Stomach (tissue), 9 donors: ENCODE data around the gene BPTF. TPM values are rescaled to one million over a fixed set of nuclear protein-coding genes. Genes with fewer than 3 reads are reported as not detected.

Experiments used
- DNase-seq, 2 donors: peaks; one replicate each; pipeline versions ENCODE4 v3.0.0 to v3.0.0-alpha.2; 2013 to 2019
- H3K27ac ChIP-seq, 5 donors: fragments of 200-600 bp in 4 of 5; sonication (generic) in 4 of 5; one replicate each; pipeline ENCODE4 v1.5.1; 2013 to 2019; ENCODE audit warnings: mild to moderate bottlenecking in 1 of 5, moderate library complexity in 1 of 5
- H3K27me3 ChIP-seq, 3 donors: fragments of 200-600 bp; sonication (generic); one replicate each; pipeline ENCODE4 v1.5.1; 2017 to 2019; ENCODE audit warnings: mixed run types in 1 of 3
- H3K36me3 ChIP-seq, 4 donors: fragments of 200-600 bp; sonication (generic); 1 replicate in 3 of 4; 2 replicates in 1 of 4; pipeline ENCODE4 v1.5.1; 2016 to 2019
- H3K4me1 ChIP-seq, 4 donors: fragments of 200-600 bp; sonication (generic); one replicate each; pipeline ENCODE4 v1.5.1; 2016 to 2019
- H3K4me3 ChIP-seq, 4 donors: fragments of 200-600 bp; sonication (generic) in 3 of 4; one replicate each; pipeline ENCODE4 v1.5.1; 2016 to 2019; ENCODE audit warnings: mild to moderate bottlenecking in 1 of 4
- H3K9me3 ChIP-seq, 4 donors: fragments of 200-600 bp; sonication (generic); one replicate each; pipeline ENCODE4 v1.5.1; 2016 to 2019
- CTCF ChIP-seq, 7 experiments: fragments of 450-650 bp in 4 of 7; fragments of 200-600 bp in 3 of 7; sonication (generic) in 3 of 7; IDR thresholded peaks; one replicate each; pipeline ENCODE4 v1.5.1; 2016 to 2019; ENCODE audit warnings: antibody characterized with exemption in 7 of 7, control low read depth in 2 of 7, mild to moderate bottlenecking in 1 of 7
- EP300 ChIP-seq: sonication (generic); formaldehyde crosslinking; IDR thresholded peaks from one replicate; pipeline ENCODE4 v1.6.1; 2017; ENCODE audit warnings: antibody characterized with exemption
- POLR2A ChIP-seq, 4 donors: fragments of 450-650 bp; IDR thresholded peaks; one replicate each; pipeline ENCODE4 v1.6.1; 2016; ENCODE audit warnings: antibody characterized with exemption in 4 of 4, control low read depth in 2 of 4, mild to moderate bottlenecking in 1 of 4, moderate library complexity in 1 of 4
- POLR2AphosphoS5 ChIP-seq, 3 donors: sonication (generic); formaldehyde crosslinking; IDR thresholded peaks; one replicate each; pipeline ENCODE4 v1.6.1; 2016; ENCODE audit warnings: antibody characterized with exemption in 3 of 3
- WGBS, 5 donors: extraction: QIAGEN DNeasy Blood & Tissue Kit in 3 of 5; methylation state at CpG; one replicate each; pipeline versions ENCODE4 v1.1.5 to v1.1.7; 2013 to 2018; 5-methylcytosine and 5-hydroxymethylcytosine counted together
- intact Hi-C: fragments of 100-400 bp; cut with DNase I; formaldehyde crosslinking; loops from one replicate; pipeline ENCODE4 v1.15.1; 2023; ENCODE audit warnings: low total_unique reads
- polyA plus RNA-seq, 3 donors: library from polyadenylated mRNA; stranded (reverse); fragments of 200-250 nt; gene quantifications; one replicate each; pipeline ENCODE4 v1.2.3, GENCODE V29; 2013
- total RNA-seq, 5 donors: library from RNA; depleted of rRNA; stranded (reverse); fragments of >200 nt; gene quantifications; one replicate each; pipeline versions ENCODE4 v1.1.0 to v1.2.3, GENCODE V29; 2014 to 2016
- donor health status: healthy with polysubstance abuse.
- donor health status: Bipolar disorder and iron deficiency.
- donor health status: healthy.

BPTF gene
- total and polyA plus RNA-seq, 8 donors: 8.6 to 122 (median 49.9) TPM

GRCh38 chr17:67862614-67863217 is 37.4 kb downstream of the BPTF start:
- 86 to 100% (median 91%) methylated on average over 1 of the region's 1 CpG for WGBS, 5 donors
- TF ChIP-seq CTCF (IDR thresholded peaks at IDR 0.05) (no peak), EP300 (no peak), POLR2A (IDR thresholded peaks at IDR 0.05) (no peak), POLR2AphosphoS5 (IDR thresholded peaks at IDR 0.05) (no peak)
- H3K36me3 ChIP-seq: peaks cover 4 to 12% (median 8%) of the 10 kb centered on the region in 4 donors
- peaks cover 0 to 58% (median 16%) of the 10 kb centered on the region in 4 donors for H3K4me1 ChIP-seq
- no peak overlapping the region for H3K27ac ChIP-seq
- H3K9me3 ChIP-seq: no peaks in the 10 kb centered on the region
- H3K27me3 ChIP-seq: no peaks in the 10 kb centered on the region
- intact Hi-C loops: no loop called here
- no peak overlapping the region for H3K4me3 ChIP-seq
- no peak for DNase-seq

- H3K4me3 ChIP-seq: no peak overlapping the region
- H3K4me1 ChIP-seq: peaks cover 0 to 51% (median 13%) of the 10 kb centered on the region in 4 donors
- H3K27ac ChIP-seq: no peak overlapping the region
- no peaks in the 10 kb centered on the region for H3K9me3 ChIP-seq
- TF ChIP-seq POLR2A (IDR thresholded peaks at IDR 0.05) (no peak), EP300 (no peak), POLR2AphosphoS5 (IDR thresholded peaks at IDR 0.05) (no peak), CTCF (IDR thresholded peaks at IDR 0.05) (no peak)
- peaks cover 4 to 14% (median 11%) of the 10 kb centered on the region in 4 donors for H3K36me3 ChIP-seq
- no peak for DNase-seq
- WGBS, 5 donors: 59 to 79% (median 72%) methylated on average over 1 of the region's 1 CpG
- no peaks in the 10 kb centered on the region for H3K27me3 ChIP-seq
- intact Hi-C loops: no loop called here
Observed at GRCh38 chr17:67863624-67864247, 38.4 kb downstream of the BPTF start.

GRCh38 chr17:67865438-67865837 is 40.1 kb downstream of the BPTF start:
- intact Hi-C loops: no loop called here
- 9 to 34% (median 13%) methylated on average over 1 of the region's 1 CpG for WGBS, 5 donors
- Histone ChIP-seq H3K27me3 (no peaks in the 10 kb centered on the region), H3K4me1 (peaks cover 0 to 40% (median 7%) of the 10 kb centered on the region in 4 donors), H3K27ac (no peak overlapping the region), H3K9me3 (no peaks in the 10 kb centered on the region), H3K36me3 (peaks cover 4 to 19% (median 11%) of the 10 kb centered on the region in 4 donors), H3K4me3 (no peak overlapping the region)
- no peak for DNase-seq
- TF ChIP-seq POLR2A (IDR thresholded peaks at IDR 0.05) (no peak), CTCF (IDR thresholded peaks at IDR 0.05) (no peak), EP300 (no peak), POLR2AphosphoS5 (IDR thresholded peaks at IDR 0.05) (no peak)

GRCh38 chr17:67867591-67867990 is 42.3 kb downstream of the BPTF start:
- intact Hi-C loops: no loop called here
- TF ChIP-seq EP300: no peak
- TF ChIP-seq POLR2A (IDR thresholded peaks at IDR 0.05): no peak
- TF ChIP-seq POLR2AphosphoS5 (IDR thresholded peaks at IDR 0.05): no peak
- no peak for TF ChIP-seq CTCF (IDR thresholded peaks at IDR 0.05)
- peaks cover 4 to 19% (median 11%) of the 10 kb centered on the region in 4 donors for H3K36me3 ChIP-seq
- H3K4me1 ChIP-seq: peaks cover 0 to 29% (median 7%) of the 10 kb centered on the region in 4 donors
- no peak overlapping the region for H3K4me3 ChIP-seq
- WGBS, 5 donors: 80 to 84% (median 83%) methylated on average over 4 of the region's 4 CpGs
- H3K27ac ChIP-seq: no peak overlapping the region
- peak in 1 of 2 donors; percentile 12 for DNase-seq
- H3K27me3 ChIP-seq: no peaks in the 10 kb centered on the region
- H3K9me3 ChIP-seq: no peaks in the 10 kb centered on the region
